GM19240 (cell line): Measurements from ENCODE around the gene RFX6.

Experiments
- DNase-seq: peaks from one replicate; pipeline ENCODE4 v3.0.0; 2011; ENCODE audit warnings: low spot score; ENCODE audit not compliant: insufficient read length

The RFX6 gene

DNA sequence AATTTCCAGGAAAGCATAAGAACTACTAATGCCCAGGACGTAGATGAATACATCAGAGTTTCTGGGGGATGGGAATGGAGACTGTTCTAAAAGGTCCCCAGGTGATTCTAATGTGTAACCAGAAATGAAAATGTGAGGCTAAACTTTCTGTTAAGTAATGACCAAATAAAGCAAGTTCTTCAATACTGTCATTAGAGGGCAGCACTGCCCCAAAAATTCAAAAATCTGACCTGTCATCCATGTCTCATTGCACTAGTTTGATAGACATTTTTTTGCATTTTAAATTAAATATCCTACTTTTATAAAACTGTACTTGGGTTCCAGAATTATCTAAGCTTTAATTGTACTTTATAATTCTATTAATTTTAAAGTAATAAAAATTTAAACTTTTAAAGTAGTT lies 94.9 kb downstream of the RFX6 start:
- peak; percentile 6 for DNase-seq

GRCh38 chr6:116973976-116974375 lies 96.9 kb downstream of the RFX6 start:
- no peak for DNase-seq

DNA sequence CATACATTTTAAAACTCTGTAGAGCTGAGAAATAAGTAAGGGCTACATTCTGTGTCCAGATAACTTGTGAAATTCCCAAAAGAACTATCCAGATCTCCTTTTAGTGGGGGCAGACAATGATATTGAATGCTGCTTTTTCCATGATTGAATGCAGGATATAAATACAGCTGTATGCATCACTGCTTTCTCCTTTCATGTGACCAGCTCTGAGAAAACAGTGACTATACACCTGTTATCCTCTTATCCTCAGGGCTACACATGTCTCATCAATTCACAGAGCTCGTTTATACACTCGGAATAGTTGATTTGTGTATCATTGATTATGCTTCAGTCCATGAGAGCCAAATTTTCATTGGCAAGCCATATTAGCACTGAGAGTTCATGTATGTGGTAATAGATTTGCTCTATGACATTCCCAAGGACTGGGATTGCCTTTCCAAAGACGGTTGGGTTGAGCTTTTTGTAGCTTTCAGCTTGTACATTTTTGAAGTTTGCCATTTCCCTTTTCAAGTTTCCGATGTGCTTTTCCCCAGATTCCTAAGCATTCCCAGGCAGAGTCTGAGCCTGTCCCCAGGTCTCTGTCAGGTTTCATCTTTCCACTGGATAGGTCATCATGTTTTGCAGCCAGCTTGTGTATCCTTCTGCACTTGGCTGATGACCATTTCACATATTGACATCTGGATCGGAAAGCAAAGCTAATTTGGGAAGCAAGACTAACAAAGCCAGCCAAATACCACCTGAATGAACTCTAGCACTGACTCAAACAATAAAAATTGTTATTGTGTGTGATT lies 97.7 kb downstream of the RFX6 start:
- DNase-seq: no peak

- no peak for DNase-seq
These were observed 98.6 kb downstream of the RFX6 start for GRCh38 chr6:116975600-116975999.

- no peak for DNase-seq
These were observed 102.5 kb downstream of the RFX6 start for GRCh38 chr6:116979560-116979959.
